Measurements from ENCODE around the gene SFRP2.

DNA sequence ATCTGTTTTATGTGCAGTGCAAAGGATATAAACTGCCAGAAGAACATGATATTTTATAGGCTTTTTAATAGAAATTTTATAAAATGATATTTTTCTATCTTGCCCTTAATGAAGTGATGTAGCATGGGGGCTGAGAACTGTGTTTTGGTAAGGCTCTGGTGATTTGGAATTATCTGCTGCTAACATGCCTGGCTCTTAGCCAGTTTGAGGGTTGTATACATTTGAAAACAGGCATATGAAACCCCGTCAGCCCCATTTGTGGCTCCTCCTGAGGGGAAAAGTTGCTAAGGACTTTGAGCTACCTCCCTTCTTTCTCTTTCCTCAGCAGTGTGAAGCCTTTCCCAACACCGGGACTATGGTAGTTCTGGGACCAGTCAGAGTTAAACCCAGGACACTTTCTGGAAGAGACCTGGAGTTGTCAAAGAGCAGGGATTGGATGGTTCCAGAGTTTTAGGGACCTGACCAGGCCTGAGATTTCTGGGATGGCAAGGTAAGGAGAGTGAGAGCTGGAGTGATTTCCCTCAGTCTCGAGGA is 4.7 kb downstream of the SFRP2 start:
- TF ChIP-seq EZH2 (IDR thresholded peaks at IDR 0.05) (no peak), POLR2AphosphoS5 (IDR thresholded peaks at IDR 0.05; ENCODE audit: borderline replicate concordance, low read depth, low read length) (no peak)

Data from SK-N-MC (cell line).